ENCODE measurements around the gene MARVELD3.

MARVELD3 gene

GRCh38 chr16:71623597-71623996 is 2.4 kb upstream of the MARVELD3 start:
- no peak for DNase-seq (ENCODE audit: low read depth)

- DNase-seq (ENCODE audit: low read depth): no peak
Measured at GRCh38 chr16:71625113-71625850, 702 bp upstream of the MARVELD3 start.

DNA sequence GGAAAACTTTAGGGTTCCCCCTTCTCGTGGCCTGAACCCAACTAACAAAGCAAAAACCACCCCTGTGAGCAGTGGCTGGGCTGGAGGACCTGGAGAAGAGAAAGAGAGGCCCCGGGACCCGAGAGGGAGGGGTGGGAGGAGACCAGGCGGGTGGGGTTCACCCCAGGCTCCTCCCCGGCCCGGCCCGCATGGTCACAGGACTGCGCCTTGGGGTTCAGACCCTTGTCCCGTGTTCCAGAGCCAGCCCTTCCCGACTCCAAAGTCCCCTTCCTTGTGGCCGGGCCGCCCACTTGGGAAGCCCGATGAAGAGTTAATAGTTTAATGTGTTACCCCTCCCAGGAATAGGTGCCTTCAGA is 852 bp downstream of the MARVELD3 start:
- no peak for DNase-seq (ENCODE audit: low read depth)

DNA sequence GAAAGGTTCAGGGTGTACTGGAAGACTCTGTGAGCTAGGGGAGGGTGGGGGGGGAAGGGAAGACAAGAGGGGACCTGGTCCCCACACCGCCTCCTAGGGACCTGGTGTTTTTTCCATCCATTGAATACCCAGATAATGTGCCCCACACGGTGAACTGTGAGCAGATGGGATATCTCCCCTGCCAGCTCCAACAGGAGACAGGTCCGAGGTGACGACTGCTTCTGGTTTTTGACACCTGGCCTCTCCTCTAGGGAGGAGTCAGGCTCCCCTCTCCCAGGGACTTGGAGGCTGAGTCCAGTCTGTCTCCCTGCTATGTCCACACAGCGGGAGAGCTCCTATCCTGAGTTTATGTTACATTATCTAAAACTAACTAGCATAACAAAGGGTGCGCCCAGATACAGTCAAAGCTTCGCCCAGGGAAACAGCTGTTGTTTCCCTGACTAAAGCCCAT is 1.8 kb downstream of the MARVELD3 start:
- DNase-seq (ENCODE audit: low read depth): no peak

- DNase-seq (ENCODE audit: low read depth): no peak
Measured at GRCh38 chr16:71628810-71629209, 2.8 kb downstream of the MARVELD3 start.

GRCh38 chr16:71629278-71630016 is 3.5 kb downstream of the MARVELD3 start:
- no peak for DNase-seq (ENCODE audit: low read depth)

DNA sequence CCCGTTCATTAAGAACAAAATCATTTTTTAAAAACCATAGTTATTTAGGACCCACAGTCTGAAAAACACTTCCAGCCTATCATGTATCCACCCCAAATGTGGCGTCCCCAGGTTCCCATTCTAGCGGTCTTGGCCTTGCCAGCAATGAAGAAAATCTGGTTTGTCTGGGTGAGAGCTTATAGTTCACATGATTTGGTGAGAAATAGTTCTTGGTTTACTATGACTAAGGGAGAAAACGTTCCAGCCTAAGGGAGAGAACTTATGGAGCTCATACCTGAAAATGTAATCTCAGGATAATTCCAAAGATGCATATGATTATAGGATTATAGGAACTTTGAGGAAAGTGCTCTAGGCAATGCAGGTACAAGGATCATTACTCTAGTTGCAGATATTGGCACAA is 4.8 kb downstream of the MARVELD3 start:
- no peak for DNase-seq (ENCODE audit: low read depth)

DNA sequence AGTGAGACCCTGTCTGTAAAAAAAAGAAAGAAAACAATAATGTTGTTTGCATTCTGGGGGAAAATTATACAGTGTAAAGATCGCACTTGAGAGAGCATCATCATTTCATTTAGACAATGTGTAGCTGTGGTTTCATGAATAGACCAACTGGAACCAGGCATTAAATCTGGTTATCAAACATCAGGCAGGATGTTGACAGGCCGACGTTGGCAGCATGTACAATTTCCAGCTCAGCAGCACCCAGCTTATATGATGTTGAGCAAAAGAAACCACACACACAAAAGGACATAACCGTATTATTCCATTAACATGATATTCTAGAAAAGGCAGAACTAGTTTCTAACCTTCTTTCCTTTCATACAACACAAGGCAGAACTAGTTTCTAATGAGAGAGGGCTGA is 5.8 kb downstream of the MARVELD3 start:
- DNase-seq (ENCODE audit: low read depth): no peak

DNA sequence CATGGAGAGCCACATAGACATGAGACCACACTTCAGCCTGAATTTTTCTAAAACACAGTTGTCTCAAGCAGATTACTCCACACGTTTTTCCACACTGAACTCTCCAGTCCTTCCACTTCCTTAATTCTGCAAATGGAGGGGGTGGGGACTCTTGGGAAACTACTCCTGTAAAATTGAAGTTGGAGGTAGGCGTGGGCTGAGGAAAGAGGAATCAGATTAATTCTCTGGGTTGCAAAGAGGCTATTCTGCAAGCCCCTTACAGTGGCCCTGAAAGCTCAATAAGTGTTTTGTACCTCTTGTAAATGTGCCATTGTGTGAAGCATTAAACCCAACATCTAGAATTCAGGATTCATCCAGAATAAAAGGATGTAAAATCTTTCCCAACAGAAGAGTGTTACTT is 9.6 kb downstream of the MARVELD3 start:
- DNase-seq (ENCODE audit: low read depth): no peak

GRCh38 chr16:71637398-71637797 is 11.4 kb downstream of the MARVELD3 start:
- DNase-seq (ENCODE audit: low read depth): no peak

DNA sequence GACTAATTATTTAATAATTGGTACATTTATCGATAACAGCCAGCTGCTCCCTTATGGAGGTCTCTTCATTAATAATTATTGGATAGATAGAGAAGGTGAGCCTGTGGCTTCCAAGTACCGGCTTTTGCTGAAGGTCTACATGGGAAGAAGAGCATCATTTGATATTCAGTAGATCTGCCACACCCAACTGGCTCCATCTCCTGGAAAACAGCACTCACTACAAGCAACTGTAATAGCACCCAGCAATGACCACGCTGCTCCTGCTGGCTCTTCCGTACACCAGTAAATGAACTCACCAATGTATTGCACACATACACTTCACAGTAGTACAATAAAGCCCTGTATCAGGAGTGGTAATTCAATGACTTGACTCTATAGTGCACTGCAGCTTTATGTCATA is 19.5 kb downstream of the MARVELD3 start:
- DNase-seq (ENCODE audit: low read depth): no peak

DNA sequence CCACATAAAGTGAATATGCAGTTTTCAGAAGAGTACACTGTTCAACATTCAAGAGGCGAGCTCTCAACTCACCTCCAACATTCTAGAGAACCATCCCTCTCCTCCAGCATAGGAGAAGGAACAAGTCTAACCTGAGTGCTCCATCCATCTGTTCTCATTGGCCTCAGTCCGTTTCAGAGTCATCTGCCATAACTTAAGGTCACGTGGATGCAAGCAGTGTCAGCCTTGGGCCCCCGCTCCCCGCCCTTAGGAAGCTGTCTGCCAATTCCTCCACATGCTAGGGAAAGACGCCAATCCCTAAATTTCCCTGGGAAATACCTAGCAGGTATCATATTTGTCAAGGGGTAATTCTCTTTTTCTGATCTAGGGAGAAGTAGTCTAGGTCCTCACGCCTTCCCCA is 21.4 kb downstream of the MARVELD3 start:
- no peak for DNase-seq (ENCODE audit: low read depth)

GRCh38 chr16:71648162-71648561 is 22.2 kb downstream of the MARVELD3 start:
- DNase-seq (ENCODE audit: low read depth): no peak

- DNase-seq (ENCODE audit: low read depth): no peak
Measured at GRCh38 chr16:71648921-71649320, 22.9 kb downstream of the MARVELD3 start.

DNA sequence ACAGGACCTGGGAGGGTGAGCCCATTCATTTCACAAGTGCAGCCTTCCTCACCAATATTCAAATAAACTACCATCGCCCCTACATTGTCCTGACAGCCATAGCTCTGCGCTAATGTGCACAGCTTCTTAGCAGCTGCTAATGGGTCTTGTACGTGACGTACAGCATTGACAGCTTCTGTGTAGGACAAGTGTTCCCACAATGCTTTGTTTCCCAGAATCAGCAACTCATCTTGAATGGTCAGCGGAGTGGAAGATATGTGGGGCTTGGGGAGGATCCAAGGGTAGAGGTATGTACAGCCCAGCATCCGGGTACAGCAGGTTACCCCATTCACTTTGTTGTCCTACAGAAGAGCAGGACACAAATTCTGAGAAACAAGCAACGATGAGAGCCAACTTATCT is 23.7 kb downstream of the MARVELD3 start:
- no peak for DNase-seq (ENCODE audit: low read depth)

DNA sequence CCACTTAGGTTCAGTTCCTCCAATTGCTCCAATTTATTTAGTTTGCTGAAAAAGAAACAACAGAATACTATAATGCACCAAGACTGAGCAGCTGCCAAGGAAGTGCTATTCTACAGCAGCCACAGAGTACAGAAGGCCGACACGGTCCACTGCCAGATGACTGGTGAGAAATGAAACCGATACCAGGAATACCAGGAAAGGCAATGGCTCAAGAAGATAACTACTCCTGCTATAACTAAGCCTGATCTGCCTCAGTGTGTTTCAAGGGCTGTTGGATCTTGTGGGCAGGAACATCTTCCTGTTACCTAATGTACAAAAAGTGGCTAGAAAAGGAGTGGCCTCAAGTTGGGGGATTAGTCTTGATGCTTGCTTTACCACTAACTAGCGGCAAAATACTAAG is 32.8 kb downstream of the MARVELD3 start:
- DNase-seq (ENCODE audit: low read depth): no peak

DNA sequence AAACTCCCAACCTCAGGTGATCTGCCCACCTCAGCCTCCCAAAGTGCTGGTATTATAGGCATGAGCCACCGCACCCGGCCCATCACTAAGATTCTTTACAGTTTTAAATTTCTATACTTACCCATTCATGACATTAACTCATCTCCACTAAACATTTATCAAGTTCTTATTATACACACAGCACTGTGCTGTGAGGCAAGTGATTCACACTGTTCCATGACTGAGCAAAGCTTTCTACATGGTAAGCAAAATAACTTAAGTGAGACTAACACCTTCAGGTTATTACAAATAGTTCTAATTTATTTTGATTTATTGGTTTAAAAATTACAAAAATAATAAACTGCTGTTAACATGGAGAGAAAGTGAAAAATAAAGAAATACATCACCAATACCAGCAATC is 33.5 kb downstream of the MARVELD3 start:
- DNase-seq (ENCODE audit: low read depth): no peak

DNA sequence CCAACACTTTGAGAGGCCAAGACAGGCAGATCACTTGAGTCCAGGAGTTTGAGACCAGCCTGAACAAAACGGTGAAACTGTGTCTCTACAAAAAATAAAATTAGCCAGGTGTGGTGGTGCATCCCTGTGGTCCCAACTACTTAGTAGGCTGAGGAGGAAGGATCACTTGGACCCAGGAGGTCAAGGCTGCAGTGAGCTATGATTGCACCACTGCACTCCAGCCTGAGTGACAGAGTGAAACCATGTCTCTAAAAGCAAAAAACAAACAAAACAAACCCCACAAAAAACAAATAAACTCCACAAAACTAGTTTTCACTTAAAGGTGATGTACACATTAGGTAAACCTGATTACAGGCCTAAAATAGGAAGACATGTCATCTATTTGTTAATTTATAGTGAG is 40.3 kb downstream of the MARVELD3 start:
- DNase-seq (ENCODE audit: low read depth): no peak

DNA sequence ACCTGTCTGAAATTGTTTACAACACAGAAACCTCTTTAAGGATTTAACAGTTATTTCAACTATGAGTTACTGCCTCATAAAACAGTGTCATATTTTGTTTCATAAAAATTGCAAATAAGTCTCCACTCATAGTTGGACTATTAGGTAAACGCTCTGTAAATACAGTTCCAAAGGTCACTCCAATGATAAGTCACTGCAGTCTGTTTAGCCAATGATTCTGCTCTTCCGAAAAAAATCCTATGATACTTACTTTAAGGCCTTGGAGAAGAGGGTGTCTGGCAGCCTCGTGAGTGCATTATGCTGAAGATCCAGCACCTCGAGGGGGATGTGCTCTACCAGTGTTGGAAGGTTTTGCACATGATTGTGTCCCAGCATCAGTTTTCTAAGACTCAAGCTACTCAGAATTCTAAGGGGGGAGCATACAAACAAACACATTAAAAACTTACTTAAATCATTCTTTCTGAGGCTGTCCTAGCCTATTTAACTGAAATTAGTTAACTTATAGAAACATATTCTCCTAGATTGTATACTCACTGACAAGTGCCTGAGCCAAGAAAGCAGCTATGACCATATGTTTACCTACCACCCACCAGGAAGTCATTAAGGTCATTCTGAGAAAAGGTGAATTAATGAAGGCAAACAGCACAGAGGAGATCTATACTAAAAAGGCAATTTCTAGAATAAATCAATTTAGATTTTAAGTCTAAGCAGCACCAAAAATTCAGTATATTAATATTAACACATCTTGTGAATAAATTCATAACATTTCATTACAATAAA is 41.1 kb downstream of the MARVELD3 start:
- no peak for DNase-seq (ENCODE audit: low read depth)

- no peak for DNase-seq (ENCODE audit: low read depth)
Measured at GRCh38 chr16:71669926-71670536, 44.0 kb downstream of the MARVELD3 start.

DNA sequence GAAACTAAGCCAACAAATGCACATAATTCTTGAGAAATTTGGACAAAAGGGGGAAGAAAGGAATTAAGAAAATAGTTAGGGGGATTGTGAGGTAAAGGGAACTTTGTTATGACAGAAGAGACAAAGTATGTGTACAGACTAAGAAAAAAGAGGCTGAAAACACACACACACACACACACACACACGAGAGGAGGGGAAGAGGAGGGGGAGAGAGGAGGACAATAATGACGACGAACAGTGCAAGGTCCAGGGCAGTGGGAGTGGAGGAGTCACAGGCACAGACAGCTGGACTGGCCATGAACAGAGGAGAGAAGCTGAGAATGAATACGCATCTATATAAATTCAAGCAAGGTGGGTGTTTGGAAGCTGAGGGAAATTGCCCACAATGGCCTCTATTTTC is 44.6 kb downstream of the MARVELD3 start:
- DNase-seq (ENCODE audit: low read depth): no peak

GRCh38 chr16:71671165-71671564 is 45.2 kb downstream of the MARVELD3 start:
- no peak for DNase-seq (ENCODE audit: low read depth)

DNA sequence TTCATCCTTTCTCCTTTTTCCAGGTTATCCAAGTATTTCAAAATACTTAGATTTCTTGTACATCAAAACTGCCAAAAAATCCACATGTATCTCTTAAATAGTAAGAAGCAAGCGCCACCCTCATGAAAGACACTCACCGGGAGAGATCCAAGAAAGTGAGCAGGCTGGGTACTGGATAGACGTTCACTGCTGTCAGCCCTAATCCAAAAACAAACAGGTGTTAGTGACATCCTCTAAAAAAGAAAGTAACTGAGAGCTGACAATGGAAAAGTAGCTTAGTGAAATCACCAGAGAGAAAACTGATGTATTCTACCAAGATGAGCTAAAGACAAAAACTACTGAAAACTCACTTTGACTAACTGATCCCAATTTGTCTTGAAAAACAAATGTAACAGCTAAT is 46.1 kb downstream of the MARVELD3 start:
- no peak for DNase-seq (ENCODE audit: low read depth)

Data from CMK (cell line).